SK-N-SH treated with all-trans-retinoic acid at 6 μM for 48 hours (cell line): Measurements from ENCODE around the gene RET.

Experiments
- ATAC-seq: fragments of 200-7000 bp; cut with Tn5 transposase; 3 replicates; pipeline ENCODE4 v1.9.1; 2020; ENCODE audit warnings: mild to moderate bottlenecking, moderate library complexity
- ARNTL ChIP-seq: fragments of 450-650 bp; formaldehyde crosslinking; IDR thresholded peaks from 2 replicates; pipeline ENCODE4 v1.5.0; 2020; ENCODE audit warnings: low read depth, mild to moderate bottlenecking, moderate library complexity, borderline replicate concordance
- BACH2 ChIP-seq: fragments of 250-450 bp; sonication (Bioruptor Pico); IDR thresholded peaks from 2 replicates; pipeline ENCODE4 v1.9.0; 2021; ENCODE audit warnings: mild to moderate bottlenecking, borderline replicate concordance
- ESRRG ChIP-seq: fragments of 250-450 bp; sonication (Bioruptor Pico); IDR thresholded peaks from 2 replicates; pipeline ENCODE4 v1.6.1; 2021; ENCODE audit warnings: mild to moderate bottlenecking
- GLIS3 ChIP-seq: fragments of 250-450 bp; sonication (Bioruptor Pico); IDR thresholded peaks from 2 replicates; pipeline ENCODE4 v1.5.0; 2020; ENCODE audit warnings: mild to moderate bottlenecking, moderate library complexity
- ISL1 ChIP-seq: fragments of 250-450 bp; sonication (Bioruptor Pico); IDR thresholded peaks from 2 replicates; pipeline ENCODE4 v2.1.2; 2022; ENCODE audit warnings: mild to moderate bottlenecking, moderate library complexity
- PPARA ChIP-seq: fragments of 250-450 bp; sonication (Bioruptor Pico); IDR thresholded peaks from 2 replicates; pipeline ENCODE4 v1.5.0; 2020; ENCODE audit warnings: mild to moderate bottlenecking, borderline replicate concordance
- RARB ChIP-seq: fragments of 250-450 bp; sonication (Bioruptor Pico); IDR thresholded peaks from 2 replicates; pipeline ENCODE4 v1.8.0; 2021; ENCODE audit warnings: mild to moderate bottlenecking, moderate library complexity
- TOX ChIP-seq: fragments of 250-450 bp; sonication (Bioruptor Pico); IDR thresholded peaks from 2 replicates; pipeline ENCODE4 v1.8.0; 2021; ENCODE audit warnings: mild to moderate bottlenecking, moderate library complexity, borderline replicate concordance
- ZC3H10 ChIP-seq: fragments of 250-450 bp; sonication (Bioruptor Pico); IDR thresholded peaks from 2 replicates; pipeline ENCODE4 v1.5.1; 2021; ENCODE audit warnings: mild to moderate bottlenecking, moderate library complexity
- ZFP3 ChIP-seq: fragments of 250-450 bp; sonication (Bioruptor Pico); IDR thresholded peaks from 2 replicates; pipeline ENCODE4 v1.5.0; 2020; ENCODE audit warnings: mild to moderate bottlenecking, moderate library complexity
- ZFP30 ChIP-seq: fragments of 450-650 bp; formaldehyde crosslinking; IDR thresholded peaks from 2 replicates; pipeline ENCODE4 v1.5.0; 2022; ENCODE audit warnings: mild to moderate bottlenecking, moderate library complexity
- ZNF565 ChIP-seq: fragments of 450-650 bp; formaldehyde crosslinking; conservative IDR thresholded peaks from 2 replicates; pipeline ENCODE4 v1.5.0; 2020; ENCODE audit warnings: low read depth, mild to moderate bottlenecking, moderate library complexity
- ZNF70 ChIP-seq: fragments of 450-650 bp; formaldehyde crosslinking; IDR thresholded peaks from 2 replicates; pipeline ENCODE4 v1.5.0; 2020; ENCODE audit warnings: mild to moderate bottlenecking, moderate library complexity
- TF ChIP-seq, protein P1 (sequence below): fragments of 250-450 bp; sonication (Bioruptor Pico); IDR thresholded peaks from 2 replicates; pipeline ENCODE4 v1.8.0; 2021; ENCODE audit warnings: low read depth, mild to moderate bottlenecking, moderate library complexity, borderline replicate concordance
- TF ChIP-seq, protein P2 (sequence below): fragments of 250-450 bp; sonication (Bioruptor Pico); IDR thresholded peaks from 2 replicates; pipeline ENCODE4 v1.5.1; 2020; ENCODE audit warnings: low read depth, mild to moderate bottlenecking, moderate library complexity
- TF ChIP-seq, protein P3 (sequence below): fragments of 250-450 bp; sonication (Bioruptor Pico); IDR thresholded peaks from 2 replicates; pipeline ENCODE4 v1.5.0; 2020; ENCODE audit warnings: mild to moderate bottlenecking, moderate library complexity
- TF ChIP-seq, protein P4 (sequence below): fragments of 250-450 bp; sonication (Bioruptor Pico); IDR thresholded peaks from 2 replicates; pipeline ENCODE4 v1.8.0; 2020; ENCODE audit warnings: mild to moderate bottlenecking, moderate library complexity, borderline replicate concordance
- TF ChIP-seq, protein P5 (sequence below): fragments of 250-450 bp; sonication (Bioruptor Pico); IDR thresholded peaks from 2 replicates; pipeline ENCODE4 v1.5.1; 2021; ENCODE audit warnings: mild to moderate bottlenecking, moderate library complexity

RET gene

DNA sequence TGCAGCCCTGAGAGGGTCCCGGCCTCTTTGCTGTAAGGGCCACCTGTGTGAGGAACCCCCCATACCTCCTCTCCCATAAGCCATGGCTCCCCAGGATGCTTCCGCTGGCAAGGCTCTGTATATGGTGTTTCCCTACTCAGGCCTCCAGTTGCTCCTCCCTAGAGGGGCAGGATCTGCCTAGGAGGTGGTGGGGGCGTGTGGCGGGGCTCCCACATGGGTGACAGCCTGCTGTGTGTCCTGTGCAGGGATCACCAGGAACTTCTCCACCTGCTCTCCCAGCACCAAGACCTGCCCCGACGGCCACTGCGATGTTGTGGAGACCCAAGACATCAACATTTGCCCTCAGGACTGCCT, 35.7 kb downstream of the RET start (continued):
- TF ChIP-seq, protein P1, sequence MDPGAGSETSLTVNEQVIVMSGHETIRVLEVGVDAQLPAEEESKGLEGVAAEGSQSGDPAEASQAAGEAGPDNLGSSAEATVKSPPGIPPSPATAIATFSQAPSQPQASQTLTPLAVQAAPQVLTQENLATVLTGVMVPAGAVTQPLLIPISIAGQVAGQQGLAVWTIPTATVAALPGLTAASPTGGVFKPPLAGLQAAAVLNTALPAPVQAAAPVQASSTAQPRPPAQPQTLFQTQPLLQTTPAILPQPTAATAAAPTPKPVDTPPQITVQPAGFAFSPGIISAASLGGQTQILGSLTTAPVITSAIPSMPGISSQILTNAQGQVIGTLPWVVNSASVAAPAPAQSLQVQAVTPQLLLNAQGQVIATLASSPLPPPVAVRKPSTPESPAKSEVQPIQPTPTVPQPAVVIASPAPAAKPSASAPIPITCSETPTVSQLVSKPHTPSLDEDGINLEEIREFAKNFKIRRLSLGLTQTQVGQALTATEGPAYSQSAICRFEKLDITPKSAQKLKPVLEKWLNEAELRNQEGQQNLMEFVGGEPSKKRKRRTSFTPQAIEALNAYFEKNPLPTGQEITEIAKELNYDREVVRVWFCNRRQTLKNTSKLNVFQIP: no peak
- TF ChIP-seq PPARA (CRISPR knock-in tag) (no peak), ZFP3 (CRISPR knock-in tag) (no peak)

DNA sequence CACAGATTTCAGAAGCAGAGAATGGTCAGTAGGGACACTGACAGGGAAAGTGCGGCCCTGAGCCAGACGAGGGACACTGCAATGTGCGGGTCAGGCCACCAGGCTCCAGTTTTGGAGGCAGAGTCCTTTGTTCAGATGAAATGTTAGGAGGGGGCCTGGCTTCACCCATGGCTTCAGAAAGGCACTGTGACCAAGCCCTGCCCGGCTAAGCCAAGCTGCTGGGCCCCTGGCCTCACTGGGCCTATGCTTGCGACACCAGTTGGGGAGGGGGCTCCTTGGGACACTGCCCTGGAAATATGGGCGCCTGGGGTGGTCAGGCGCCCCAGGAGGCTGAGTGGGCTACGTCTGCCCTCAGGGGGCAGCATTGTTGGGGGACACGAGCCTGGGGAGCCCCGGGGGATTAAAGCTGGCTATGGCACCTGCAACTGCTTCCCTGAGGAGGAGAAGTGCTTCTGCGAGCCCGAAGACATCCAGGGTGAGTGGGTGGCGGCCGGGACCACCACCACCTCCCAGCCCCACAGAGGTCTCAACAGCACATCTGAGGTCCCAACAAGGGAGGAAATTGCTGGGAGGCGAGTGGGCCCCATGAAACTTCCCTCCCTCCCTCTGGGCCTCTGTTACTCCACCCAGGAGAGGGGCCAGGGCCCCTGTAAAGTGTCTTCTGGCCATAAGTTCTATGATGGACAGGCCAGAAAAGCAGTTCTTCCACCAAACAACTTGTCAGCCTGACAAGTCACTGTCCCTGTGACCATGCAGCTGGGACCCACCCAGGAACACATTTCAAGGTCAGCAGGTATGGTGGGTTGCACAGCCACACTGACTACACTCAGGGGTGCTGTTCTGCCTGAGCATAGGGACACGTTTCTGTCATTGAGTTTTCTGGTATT, 36.6 kb downstream of the RET start:
- TF ChIP-seq, protein P2, sequence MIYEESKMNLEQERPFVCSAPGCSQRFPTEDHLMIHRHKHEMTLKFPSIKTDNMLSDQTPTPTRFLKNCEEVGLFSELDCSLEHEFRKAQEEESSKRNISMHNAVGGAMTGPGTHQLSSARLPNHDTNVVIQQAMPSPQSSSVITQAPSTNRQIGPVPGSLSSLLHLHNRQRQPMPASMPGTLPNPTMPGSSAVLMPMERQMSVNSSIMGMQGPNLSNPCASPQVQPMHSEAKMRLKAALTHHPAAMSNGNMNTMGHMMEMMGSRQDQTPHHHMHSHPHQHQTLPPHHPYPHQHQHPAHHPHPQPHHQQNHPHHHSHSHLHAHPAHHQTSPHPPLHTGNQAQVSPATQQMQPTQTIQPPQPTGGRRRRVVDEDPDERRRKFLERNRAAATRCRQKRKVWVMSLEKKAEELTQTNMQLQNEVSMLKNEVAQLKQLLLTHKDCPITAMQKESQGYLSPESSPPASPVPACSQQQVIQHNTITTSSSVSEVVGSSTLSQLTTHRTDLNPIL (CRISPR knock-in tag): no peak
- TF ChIP-seq, protein P3, sequence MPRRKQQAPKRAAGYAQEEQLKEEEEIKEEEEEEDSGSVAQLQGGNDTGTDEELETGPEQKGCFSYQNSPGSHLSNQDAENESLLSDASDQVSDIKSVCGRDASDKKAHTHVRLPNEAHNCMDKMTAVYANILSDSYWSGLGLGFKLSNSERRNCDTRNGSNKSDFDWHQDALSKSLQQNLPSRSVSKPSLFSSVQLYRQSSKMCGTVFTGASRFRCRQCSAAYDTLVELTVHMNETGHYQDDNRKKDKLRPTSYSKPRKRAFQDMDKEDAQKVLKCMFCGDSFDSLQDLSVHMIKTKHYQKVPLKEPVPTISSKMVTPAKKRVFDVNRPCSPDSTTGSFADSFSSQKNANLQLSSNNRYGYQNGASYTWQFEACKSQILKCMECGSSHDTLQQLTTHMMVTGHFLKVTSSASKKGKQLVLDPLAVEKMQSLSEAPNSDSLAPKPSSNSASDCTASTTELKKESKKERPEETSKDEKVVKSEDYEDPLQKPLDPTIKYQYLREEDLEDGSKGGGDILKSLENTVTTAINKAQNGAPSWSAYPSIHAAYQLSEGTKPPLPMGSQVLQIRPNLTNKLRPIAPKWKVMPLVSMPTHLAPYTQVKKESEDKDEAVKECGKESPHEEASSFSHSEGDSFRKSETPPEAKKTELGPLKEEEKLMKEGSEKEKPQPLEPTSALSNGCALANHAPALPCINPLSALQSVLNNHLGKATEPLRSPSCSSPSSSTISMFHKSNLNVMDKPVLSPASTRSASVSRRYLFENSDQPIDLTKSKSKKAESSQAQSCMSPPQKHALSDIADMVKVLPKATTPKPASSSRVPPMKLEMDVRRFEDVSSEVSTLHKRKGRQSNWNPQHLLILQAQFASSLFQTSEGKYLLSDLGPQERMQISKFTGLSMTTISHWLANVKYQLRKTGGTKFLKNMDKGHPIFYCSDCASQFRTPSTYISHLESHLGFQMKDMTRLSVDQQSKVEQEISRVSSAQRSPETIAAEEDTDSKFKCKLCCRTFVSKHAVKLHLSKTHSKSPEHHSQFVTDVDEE (CRISPR knock-in tag): no peak
- no peak for TF ChIP-seq ZFP3 (CRISPR knock-in tag)
- TF ChIP-seq, protein P1: no peak
- no peak for TF ChIP-seq RARB (CRISPR knock-in tag)
- no peak for ATAC-seq

DNA sequence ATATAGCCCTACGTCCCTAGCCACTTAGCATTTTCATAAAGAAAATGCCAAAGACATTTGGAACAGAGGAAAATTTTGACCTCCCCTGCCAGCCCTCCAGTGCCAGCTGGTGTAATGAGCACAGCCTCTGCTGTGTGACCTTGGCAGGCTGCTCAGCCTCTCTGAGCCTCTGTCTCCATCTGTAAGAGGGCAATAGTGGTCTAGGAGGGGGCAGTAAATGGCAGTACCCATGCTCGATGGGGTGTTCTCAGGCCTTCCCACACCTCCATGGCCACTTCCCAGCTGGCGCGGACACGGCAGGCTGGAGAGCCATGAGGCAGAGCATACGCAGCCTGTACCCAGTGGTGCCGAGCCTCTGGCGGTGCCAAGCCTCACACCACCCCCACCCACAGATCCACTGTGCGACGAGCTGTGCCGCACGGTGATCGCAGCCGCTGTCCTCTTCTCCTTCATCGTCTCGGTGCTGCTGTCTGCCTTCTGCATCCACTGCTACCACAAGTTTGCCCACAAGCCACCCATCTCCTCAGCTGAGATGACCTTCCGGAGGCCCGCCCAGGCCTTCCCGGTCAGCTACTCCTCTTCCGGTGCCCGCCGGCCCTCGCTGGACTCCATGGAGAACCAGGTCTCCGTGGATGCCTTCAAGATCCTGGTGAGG, 37.3 kb downstream of the RET start:
- ATAC-seq: no peak
- TF ChIP-seq, protein P4, sequence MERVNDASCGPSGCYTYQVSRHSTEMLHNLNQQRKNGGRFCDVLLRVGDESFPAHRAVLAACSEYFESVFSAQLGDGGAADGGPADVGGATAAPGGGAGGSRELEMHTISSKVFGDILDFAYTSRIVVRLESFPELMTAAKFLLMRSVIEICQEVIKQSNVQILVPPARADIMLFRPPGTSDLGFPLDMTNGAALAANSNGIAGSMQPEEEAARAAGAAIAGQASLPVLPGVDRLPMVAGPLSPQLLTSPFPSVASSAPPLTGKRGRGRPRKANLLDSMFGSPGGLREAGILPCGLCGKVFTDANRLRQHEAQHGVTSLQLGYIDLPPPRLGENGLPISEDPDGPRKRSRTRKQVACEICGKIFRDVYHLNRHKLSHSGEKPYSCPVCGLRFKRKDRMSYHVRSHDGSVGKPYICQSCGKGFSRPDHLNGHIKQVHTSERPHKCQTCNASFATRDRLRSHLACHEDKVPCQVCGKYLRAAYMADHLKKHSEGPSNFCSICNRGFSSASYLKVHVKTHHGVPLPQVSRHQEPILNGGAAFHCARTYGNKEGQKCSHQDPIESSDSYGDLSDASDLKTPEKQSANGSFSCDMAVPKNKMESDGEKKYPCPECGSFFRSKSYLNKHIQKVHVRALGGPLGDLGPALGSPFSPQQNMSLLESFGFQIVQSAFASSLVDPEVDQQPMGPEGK: no peak
- TF ChIP-seq, protein P2 (CRISPR knock-in tag): no peak
- no peak for TF ChIP-seq GLIS3 (CRISPR knock-in tag)
- TF ChIP-seq ZNF565: no peak
- TF ChIP-seq ZFP30: no peak
- no peak for TF ChIP-seq ISL1 (CRISPR knock-in tag)
- TF ChIP-seq ESRRG (CRISPR knock-in tag): no peak
- TF ChIP-seq, protein P1: no peak
- no peak for TF ChIP-seq TOX (CRISPR knock-in tag)
- TF ChIP-seq ARNTL: no peak
- no peak for TF ChIP-seq ZNF70 (CRISPR knock-in tag)
- no peak for TF ChIP-seq BACH2
- TF ChIP-seq ZC3H10 (CRISPR knock-in tag): no peak
- TF ChIP-seq, protein P5, sequence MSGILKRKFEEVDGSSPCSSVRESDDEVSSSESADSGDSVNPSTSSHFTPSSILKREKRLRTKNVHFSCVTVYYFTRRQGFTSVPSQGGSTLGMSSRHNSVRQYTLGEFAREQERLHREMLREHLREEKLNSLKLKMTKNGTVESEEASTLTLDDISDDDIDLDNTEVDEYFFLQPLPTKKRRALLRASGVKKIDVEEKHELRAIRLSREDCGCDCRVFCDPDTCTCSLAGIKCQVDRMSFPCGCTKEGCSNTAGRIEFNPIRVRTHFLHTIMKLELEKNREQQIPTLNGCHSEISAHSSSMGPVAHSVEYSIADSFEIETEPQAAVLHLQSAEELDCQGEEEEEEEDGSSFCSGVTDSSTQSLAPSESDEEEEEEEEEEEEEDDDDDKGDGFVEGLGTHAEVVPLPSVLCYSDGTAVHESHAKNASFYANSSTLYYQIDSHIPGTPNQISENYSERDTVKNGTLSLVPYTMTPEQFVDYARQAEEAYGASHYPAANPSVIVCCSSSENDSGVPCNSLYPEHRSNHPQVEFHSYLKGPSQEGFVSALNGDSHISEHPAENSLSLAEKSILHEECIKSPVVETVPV (CRISPR knock-in tag): no peak
- TF ChIP-seq, protein P3 (CRISPR knock-in tag): no peak
